GOT3 (cell line): Measurements from ENCODE around the gene CMBL.
"Not testable (repeated sequence)": the region's sequence is repeated elsewhere in the genome, so short reads cannot be mapped to it uniquely, and the experiment has no call there.

Experiments used
- DNase-seq: peaks from one replicate; lab custom pipeline; 2025; ENCODE audit warnings: mixed read lengths; lab: John Stamatoyannopoulos, UW

Gene CMBL

GRCh38 chr5:10285362-10285761 lies 22.3 kb downstream of the CMBL start:
- DNase-seq = not testable (repeated sequence)

GRCh38 chr5:10283927-10284635 lies 23.6 kb downstream of the CMBL start:
- peak; percentile 42 for DNase-seq

GRCh38 chr5:10279925-10280720 lies 27.6 kb downstream of the CMBL start:
- no peak for DNase-seq

- no peak for DNase-seq
Measured at GRCh38 chr5:10279328-10279727, 28.4 kb downstream of the CMBL start.

GRCh38 chr5:10278658-10279279 lies 28.9 kb downstream of the CMBL start:
- DNase-seq = no peak

- no peak for DNase-seq
Measured at GRCh38 chr5:10277773-10278630, 29.7 kb downstream of the CMBL start.

- DNase-seq = no peak
Measured at GRCh38 chr5:10276691-10277090, 31.0 kb downstream of the CMBL start.

- DNase-seq = no peak
Measured at GRCh38 chr5:10275991-10276390, 31.7 kb downstream of the CMBL start.

- no peak for DNase-seq
Measured at GRCh38 chr5:10275460-10275859, 32.2 kb downstream of the CMBL start.

GRCh38 chr5:10272875-10273209 lies 34.9 kb downstream of the CMBL start:
- DNase-seq = not testable (repeated sequence)

- DNase-seq = no peak
Measured at GRCh38 chr5:10272053-10272874, 35.4 kb downstream of the CMBL start.

GRCh38 chr5:10268100-10268499 lies 39.6 kb downstream of the CMBL start:
- no peak for DNase-seq

- no peak for DNase-seq
Measured at GRCh38 chr5:10266839-10267238, 40.9 kb downstream of the CMBL start.

- DNase-seq = no peak
Measured at GRCh38 chr5:10266137-10266536, 41.6 kb downstream of the CMBL start.

- no peak for DNase-seq
Measured at GRCh38 chr5:10265245-10266109, 42.2 kb downstream of the CMBL start.

- no peak for DNase-seq
Measured at GRCh38 chr5:10264604-10265003, 43.1 kb downstream of the CMBL start.

GRCh38 chr5:10262995-10263394 lies 44.7 kb downstream of the CMBL start:
- DNase-seq = no peak

- no peak for DNase-seq
Measured at GRCh38 chr5:10262121-10262774, 45.5 kb downstream of the CMBL start.

GRCh38 chr5:10261065-10261464 lies 46.6 kb downstream of the CMBL start:
- DNase-seq = no peak

GRCh38 chr5:10259899-10260298 lies 47.8 kb downstream of the CMBL start:
- no peak for DNase-seq
